Measurements from ENCODE around the gene CTNND2. TPM values are rescaled to one million over a fixed set of nuclear protein-coding genes. Genes with fewer than 3 reads are reported as not detected.

The CTNND2 gene
- total and polyA plus RNA-seq, 9 of the 15 experiments (the other 6 are each of a cell fraction or from before 2014, with no cell fraction given) = 0.03 to 0.35 TPM; not detected in 7

- H2AFZ ChIP-seq (ENCODE audit: low read depth, low read length) = no peak overlapping the region
- DNase-seq (ENCODE audit: extremely low read depth in 1 of 4, low spot score in 3 of 4) = no peak
- H3K27me3 ChIP-seq (ENCODE audit: control insufficient read depth in 2 of 2, insufficient read depth in 2 of 2, low read length in 2 of 2) = no peaks in the 10 kb centered on the region
- in situ Hi-C loops (cut with MboI) (no loop called here), intact Hi-C loops (cut with micrococcal nuclease) (no loop called here)
- no peaks in the 10 kb centered on the region for H3K79me2 ChIP-seq (ENCODE audit: control insufficient read depth, insufficient read depth, low read length)
- no peaks in the 10 kb centered on the region for H3K9me1 ChIP-seq (ENCODE audit: control insufficient read depth, insufficient read depth, low read length)
- H3K4me2 ChIP-seq (ENCODE audit: insufficient read depth, low read length) = no peak overlapping the region
- no peaks in the 10 kb centered on the region for H3K36me3 ChIP-seq (ENCODE audit: control insufficient read depth, insufficient read depth, low read length)
- H3K27ac ChIP-seq (ENCODE audit: extremely low read depth, low read depth, low read length) = no peak overlapping the region
- BruUV-seq (replicated peaks) = no TSS peak
- FAIRE-seq = no peak
- ATAC-seq = no peak
- CTCF ChIA-PET (ENCODE audit: low intra/inter-chr PET ratio) = no interaction called here
- no peaks in the 10 kb centered on the region for H3K9me3 ChIP-seq (replicated peaks; ENCODE audit: control insufficient read depth, insufficient read depth, low read depth, low read length)
- H4K20me1 ChIP-seq (replicated peaks; ENCODE audit: control insufficient read depth, insufficient read depth, low read length) = no peaks in the 10 kb centered on the region
- POLR2A ChIA-PET = interaction anchor here (0.6 kb wide), 1 partner anchor 271 kb away, joined by 3 read pairs; no protein-coding TSS in a partner anchor
- no peaks in the 10 kb centered on the region for H3K4me1 ChIP-seq (replicated peaks in 1 of 2; ENCODE audit: control insufficient read depth in 2 of 2, insufficient read depth in 2 of 2, low read length in 2 of 2)
- H3K4me3 ChIP-seq = no peak overlapping the region
- no peak overlapping the region for H3K9ac ChIP-seq (ENCODE audit: insufficient read depth in 1 of 2, low read depth in 2 of 2, low read length in 2 of 2)
- no peak for TF ChIP-seq ZNF77 (CRISPR knock-in tag; IDR thresholded peaks at IDR 0.05)
- TF ChIP-seq ZFP91 (CRISPR knock-in tag; IDR thresholded peaks at IDR 0.05) = no peak
- TF ChIP-seq NR1H2 (CRISPR knock-in tag; IDR thresholded peaks at IDR 0.05) = no peak
- TF ChIP-seq FOXP4 (CRISPR knock-in tag; IDR thresholded peaks at IDR 0.05; ENCODE audit: borderline replicate concordance) = no peak
- TF ChIP-seq ZNF449 (CRISPR knock-in tag; IDR thresholded peaks at IDR 0.05) = no peak
- no peak for TF ChIP-seq OTX1 (CRISPR knock-in tag; IDR thresholded peaks at IDR 0.05)
- TF ChIP-seq SPI1 (IDR thresholded peaks at IDR 0.05; ENCODE audit: borderline replicate concordance, low read depth, low read length) = no peak
- TF ChIP-seq ARID3A (IDR thresholded peaks at IDR 0.05; ENCODE audit: borderline replicate concordance, low read depth, low read length) = no peak
- no peak for TF ChIP-seq ZNF133 (CRISPR knock-in tag; IDR thresholded peaks at IDR 0.05)
- TF ChIP-seq MCM2 (IDR thresholded peaks at IDR 0.05; ENCODE audit: low read depth) = no peak
- no peak for TF ChIP-seq HMG20B (CRISPR knock-in tag; IDR thresholded peaks at IDR 0.05)
- no peak for TF ChIP-seq MEIS2 (IDR thresholded peaks at IDR 0.05; ENCODE audit: partially characterized antibody)
- TF ChIP-seq DACH1 (IDR thresholded peaks at IDR 0.05; ENCODE audit: partially characterized antibody) = no peak
- no peak for TF ChIP-seq HMBOX1 (IDR thresholded peaks at IDR 0.05)
Observed at GRCh38 chr5:11608530-11608929, 295.7 kb downstream of the CTNND2 start.

All from K562 (cell line).